ENCODE results near the gene ARID5B.

DNA sequence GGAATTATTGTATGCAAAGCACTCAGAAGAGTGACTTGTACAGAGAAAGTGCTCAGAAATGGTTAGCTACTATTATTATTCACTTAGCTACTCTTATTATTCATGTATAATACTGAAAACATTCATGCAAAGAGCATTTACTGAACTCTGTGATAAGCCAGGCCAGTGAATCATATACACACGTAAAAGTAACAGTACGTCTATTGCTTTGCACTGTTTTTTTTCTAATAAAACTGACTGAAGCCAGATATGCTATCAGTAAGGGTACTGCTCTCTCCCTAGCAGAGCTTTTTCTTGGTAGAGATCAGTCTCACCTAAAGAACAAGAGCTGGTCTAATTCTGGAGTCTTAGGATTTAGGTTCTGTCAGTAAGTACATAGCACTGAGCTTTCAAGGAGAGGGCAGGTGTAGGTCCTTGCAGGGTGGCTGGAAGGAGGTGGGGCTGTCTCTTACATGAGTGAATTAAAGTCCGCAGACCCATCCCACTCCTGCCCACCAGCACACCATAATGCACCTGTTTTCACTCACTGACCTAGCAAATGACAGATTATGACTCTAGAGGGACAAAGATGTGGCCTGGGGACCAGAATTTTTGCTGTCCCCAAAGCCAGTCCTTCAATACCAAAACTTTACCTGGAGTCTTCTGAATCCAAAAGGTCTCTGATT, 145.9 kb downstream of the ARID5B start:
- TF ChIP-seq YY1 (IDR thresholded peaks at IDR 0.05; ENCODE audit: insufficient read depth, insufficient read length) (no peak), ZNF274 (IDR thresholded peaks at IDR 0.05; ENCODE audit: low read depth, low read length) (no peak), SUZ12 (IDR thresholded peaks at IDR 0.05; ENCODE audit: extremely low read depth, insufficient read depth, insufficient read length) (no peak)

Data from NT2/D1 (cell line).